ENCODE data around the gene PHLPP1.

- TF ChIP-seq POLR2A (IDR thresholded peaks at IDR 0.05) (no peak), CTCF (IDR thresholded peaks at IDR 0.05 in 8 of 11, conservative IDR thresholded peaks at IDR 0.05 in 3 of 11) (no peak), POLR2AphosphoS5 (IDR thresholded peaks at IDR 0.05) (no peak)
Observed at GRCh38 chr18:62847081-62847480, 131.7 kb downstream of the PHLPP1 start.

Data from spleen (tissue), 7 donors.